ENCODE measurements around the gene PIK3R6. TPM values are rescaled to one million over a fixed set of nuclear protein-coding genes. Genes with fewer than 3 reads are reported as not detected.
"Not testable (repeated sequence)": the region's sequence is repeated elsewhere in the genome, so short reads cannot be mapped to it uniquely, and the experiment has no call there.

Gene PIK3R6
- total and polyA plus RNA-seq, 8 donors = 0.16 to 1.1 (median 0.23) TPM; not detected in 2

DNA sequence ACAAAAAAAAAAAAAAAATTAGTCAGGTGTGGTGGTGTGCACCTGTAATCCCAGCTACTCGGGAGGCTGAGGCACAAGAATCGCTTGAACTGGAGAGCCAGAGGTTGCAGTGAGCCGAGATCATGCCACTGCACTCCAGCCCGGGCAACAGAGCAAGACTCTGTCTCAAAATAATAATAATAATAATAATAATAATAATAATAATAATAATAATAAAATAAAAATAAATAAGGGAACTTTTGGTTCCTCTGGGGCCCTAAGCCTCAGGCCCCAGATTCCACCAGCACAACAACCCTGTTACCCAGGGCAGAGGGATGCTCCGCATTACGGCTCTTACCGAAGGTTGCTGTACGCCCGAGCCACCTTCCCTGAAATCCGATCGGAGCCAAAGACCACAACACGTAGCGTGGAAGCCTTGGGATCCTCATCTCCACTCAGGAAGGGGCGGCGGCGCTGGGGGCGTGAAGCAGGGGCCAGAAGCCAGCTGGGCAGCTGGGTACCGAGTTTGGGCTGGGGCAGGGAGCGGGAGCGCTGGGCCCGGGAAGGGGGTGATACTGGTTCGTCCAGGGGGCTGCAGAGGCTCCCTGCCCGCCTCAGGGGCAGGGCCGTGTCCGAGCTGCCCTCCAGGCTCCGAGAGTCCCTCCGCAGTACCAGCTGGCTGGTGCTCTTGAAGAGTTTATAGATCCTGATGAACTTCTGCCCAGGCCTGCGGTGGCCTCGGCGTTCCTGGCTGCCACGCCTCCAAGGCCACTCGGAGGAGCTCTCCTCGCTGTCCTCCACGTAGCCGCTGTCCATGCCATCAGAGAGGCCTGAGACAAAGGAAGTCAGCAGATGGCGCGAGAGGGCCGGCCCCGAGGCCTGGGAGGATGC lies 20.6 kb upstream of the PIK3R6 start:
- no peaks in the 10 kb centered on the region for H3K36me3 ChIP-seq
- no peak overlapping the region for H3K27ac ChIP-seq
- 60 to 62% methylated on average over 39 of the region's 39 CpGs for WGBS, 2 donors
- FAIRE-seq (no peak), DNase-seq (no peak), ATAC-seq (peak in 3 of 4 donors; percentile 48 to 67 (median 48))
- TF ChIP-seq, protein P1, sequence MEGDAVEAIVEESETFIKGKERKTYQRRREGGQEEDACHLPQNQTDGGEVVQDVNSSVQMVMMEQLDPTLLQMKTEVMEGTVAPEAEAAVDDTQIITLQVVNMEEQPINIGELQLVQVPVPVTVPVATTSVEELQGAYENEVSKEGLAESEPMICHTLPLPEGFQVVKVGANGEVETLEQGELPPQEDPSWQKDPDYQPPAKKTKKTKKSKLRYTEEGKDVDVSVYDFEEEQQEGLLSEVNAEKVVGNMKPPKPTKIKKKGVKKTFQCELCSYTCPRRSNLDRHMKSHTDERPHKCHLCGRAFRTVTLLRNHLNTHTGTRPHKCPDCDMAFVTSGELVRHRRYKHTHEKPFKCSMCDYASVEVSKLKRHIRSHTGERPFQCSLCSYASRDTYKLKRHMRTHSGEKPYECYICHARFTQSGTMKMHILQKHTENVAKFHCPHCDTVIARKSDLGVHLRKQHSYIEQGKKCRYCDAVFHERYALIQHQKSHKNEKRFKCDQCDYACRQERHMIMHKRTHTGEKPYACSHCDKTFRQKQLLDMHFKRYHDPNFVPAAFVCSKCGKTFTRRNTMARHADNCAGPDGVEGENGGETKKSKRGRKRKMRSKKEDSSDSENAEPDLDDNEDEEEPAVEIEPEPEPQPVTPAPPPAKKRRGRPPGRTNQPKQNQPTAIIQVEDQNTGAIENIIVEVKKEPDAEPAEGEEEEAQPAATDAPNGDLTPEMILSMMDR (IDR thresholded peaks at IDR 0.05) = no peak
- H3K9me3 ChIP-seq = no peaks in the 10 kb centered on the region
- no peaks in the 10 kb centered on the region for H3K4me1 ChIP-seq
- intact Hi-C loops (cut with DNase I) = no loop called here
- no peak overlapping the region for H3K4me3 ChIP-seq
- H3K27me3 ChIP-seq = no peaks in the 10 kb centered on the region

DNA sequence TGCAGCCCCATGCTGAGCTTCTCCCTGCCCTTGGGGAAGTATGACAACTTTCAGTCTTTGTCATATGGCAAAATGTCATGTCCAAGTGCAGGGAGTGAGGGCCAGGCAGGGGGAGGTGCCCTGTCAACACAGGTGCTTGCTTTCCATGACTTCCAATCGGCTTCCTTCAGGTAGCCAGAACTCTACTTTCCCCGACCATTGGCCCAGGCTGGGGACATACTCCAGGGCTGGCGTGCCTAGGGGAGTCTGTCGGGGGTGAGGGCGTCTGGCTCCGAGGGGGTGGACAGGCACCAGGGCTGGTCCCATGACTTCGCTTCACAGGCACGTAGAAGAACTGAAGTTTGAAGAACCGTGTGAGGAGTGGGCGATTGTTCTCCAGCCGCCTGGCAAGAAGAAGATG lies 19.8 kb upstream of the PIK3R6 start:
- Histone ChIP-seq H3K27me3 (no peaks in the 10 kb centered on the region), H3K4me3 (no peak overlapping the region), H3K27ac (no peak overlapping the region), H3K9me3 (no peaks in the 10 kb centered on the region), H3K36me3 (no peaks in the 10 kb centered on the region), H3K4me1 (no peaks in the 10 kb centered on the region)
- FAIRE-seq (no peak), DNase-seq (no peak), ATAC-seq (no peak)
- TF ChIP-seq, protein P1 (IDR thresholded peaks at IDR 0.05) = no peak
- WGBS, 2 donors = 85 to 86% methylated on average over 11 of the region's 11 CpGs
- intact Hi-C loops (cut with DNase I) = no loop called here

DNA sequence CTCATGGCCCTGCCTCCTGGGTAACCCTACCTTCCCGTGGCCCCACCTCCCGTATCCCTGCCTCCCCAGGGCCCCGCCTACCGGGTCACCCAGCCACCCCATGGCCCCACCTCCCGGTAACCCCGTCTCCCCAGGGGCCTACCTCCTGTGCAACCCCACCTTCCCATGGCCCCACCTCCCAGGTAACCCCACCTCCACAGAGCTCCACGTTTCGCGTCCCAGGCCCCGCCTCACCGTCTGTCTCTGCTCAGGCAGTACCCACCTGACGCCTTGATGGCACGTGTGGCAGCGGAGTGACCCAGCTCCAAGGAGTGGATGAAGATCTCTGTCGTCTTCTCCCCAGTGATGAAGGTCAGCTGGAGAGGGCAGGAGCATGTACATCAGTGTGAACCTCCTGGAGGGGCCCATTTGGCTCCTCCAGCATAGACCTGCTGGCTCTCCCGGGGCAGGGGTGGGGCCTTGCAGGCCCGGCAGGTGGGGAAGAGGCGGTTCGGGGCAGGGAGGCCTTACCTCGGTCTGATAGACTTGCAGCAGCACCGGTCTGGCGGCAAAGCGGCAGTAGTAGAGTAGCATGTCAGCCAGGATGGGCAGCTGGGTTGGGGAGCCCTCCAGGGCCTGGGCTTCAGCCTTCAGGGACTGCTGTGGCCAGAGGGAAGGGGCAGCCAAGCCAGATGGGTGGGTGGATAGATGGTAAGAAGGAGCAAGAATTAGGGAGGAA lies 18.7 kb upstream of the PIK3R6 start:
- ATAC-seq = peak in 1 of 4 donors; percentile 43

DNA sequence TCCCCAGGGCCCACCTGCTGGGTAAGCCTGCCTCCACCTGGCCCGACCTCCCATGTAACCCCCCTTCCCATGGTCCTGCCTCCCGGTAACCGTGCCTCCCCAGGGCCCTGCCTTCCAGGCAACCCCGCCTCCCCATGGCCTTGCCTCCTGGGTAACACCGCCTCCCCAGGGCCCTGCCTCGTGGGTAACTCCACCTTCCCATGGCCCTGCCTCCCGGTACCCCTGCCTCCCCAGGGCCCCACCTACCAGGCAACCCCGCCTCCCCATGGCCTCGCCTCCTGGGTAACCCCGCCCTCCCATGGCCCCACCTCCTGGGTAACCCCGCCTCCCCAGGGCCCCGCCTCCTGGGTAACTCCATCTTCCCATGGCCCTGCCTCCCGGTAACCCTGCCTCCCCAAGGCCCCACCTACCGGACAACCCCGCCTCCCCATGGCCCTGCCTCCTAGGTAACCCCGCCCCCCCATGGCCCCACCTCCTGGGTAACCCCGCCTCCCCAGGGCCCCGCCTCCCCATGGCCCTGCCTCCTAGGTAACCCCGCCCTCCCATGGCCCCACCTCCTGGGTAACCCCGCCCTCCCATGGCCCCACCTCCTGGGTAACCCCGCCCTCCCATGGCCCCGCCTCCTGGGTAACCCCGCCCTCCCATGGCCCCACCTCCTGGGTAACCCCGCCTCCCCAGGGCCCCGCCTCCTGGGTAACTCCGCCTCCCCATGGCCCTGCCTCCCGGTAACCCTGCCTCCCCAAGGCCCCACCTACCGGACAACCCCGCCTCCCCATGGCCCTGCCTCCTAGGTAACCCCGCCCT lies 17.9 kb upstream of the PIK3R6 start:
- H3K4me1 ChIP-seq; FAIRE-seq; DNase-seq; H3K9me3 ChIP-seq; intact Hi-C loops (cut with DNase I); H3K36me3 ChIP-seq; H3K4me3 ChIP-seq; H3K27me3 ChIP-seq; H3K27ac ChIP-seq: not testable (repeated sequence)
- ATAC-seq = peak in 1 of 4 donors; percentile 24
- WGBS, 2 donors = 60 to 70% methylated on average over 20 to 30 of the region's 30 CpGs

More for the DNA sequence above, 18.7 kb upstream of the PIK3R6 start:
- H3K9me3 ChIP-seq = no peaks in the 10 kb centered on the region
- FAIRE-seq = no peak
- intact Hi-C loops (cut with DNase I) = no loop called here
- TF ChIP-seq, protein P1 (IDR thresholded peaks at IDR 0.05) = no peak
- H3K4me1 ChIP-seq = no peaks in the 10 kb centered on the region
- no peak overlapping the region for H3K4me3 ChIP-seq
- no peak overlapping the region for H3K27ac ChIP-seq
- H3K36me3 ChIP-seq = no peaks in the 10 kb centered on the region
- DNase-seq = no peak
- no peaks in the 10 kb centered on the region for H3K27me3 ChIP-seq
- 82 to 86% methylated on average over 23 of the region's 23 CpGs for WGBS, 2 donors

DNA sequence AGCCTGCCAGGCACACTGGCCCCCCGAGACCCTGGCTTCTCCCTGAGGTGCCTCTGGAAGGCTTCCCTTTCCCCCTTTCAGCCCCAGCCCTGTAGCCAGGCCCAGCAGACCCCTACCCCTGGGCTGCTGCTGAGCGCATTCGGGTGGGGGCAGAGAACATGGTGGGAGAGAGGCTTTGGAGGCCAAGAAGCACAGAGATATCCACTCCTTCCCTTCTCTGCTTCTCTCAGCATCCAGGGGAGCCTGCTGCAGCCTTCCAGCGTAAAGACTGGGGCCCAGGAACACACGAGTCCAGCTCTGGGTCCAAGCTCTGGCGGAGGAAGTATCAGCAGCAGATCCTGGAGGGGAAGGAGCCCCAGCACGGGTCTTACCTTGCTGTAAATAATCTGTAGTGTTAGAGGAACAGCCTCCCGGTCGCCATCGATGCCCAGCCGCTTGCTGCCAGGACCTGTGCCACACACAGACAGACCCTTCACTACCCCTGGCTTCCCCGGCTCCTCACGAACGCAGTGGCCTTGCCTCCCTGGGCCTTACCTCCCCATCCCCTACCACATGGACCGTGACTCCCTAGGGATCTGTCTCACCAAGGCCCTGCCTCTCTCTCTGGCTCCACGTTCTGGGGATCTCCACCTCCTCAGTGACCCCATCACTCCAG lies 17.0 kb upstream of the PIK3R6 start:
- WGBS, 2 donors = 82 to 90% methylated on average over 16 of the region's 16 CpGs
- ATAC-seq (no peak), FAIRE-seq (no peak), DNase-seq (no peak)
- TF ChIP-seq, protein P1 (IDR thresholded peaks at IDR 0.05) = no peak
- intact Hi-C loops (cut with DNase I) = no loop called here
- Histone ChIP-seq H3K27me3 (no peaks in the 10 kb centered on the region), H3K27ac (no peak overlapping the region), H3K9me3 (no peaks in the 10 kb centered on the region), H3K36me3 (no peaks in the 10 kb centered on the region), H3K4me1 (no peaks in the 10 kb centered on the region), H3K4me3 (no peak overlapping the region)

Data from pancreas (tissue), 10 donors.